Frontal cortex (tissue), 4 donors: ENCODE measurements around the gene ZCWPW1. TPM values are rescaled to one million over a fixed set of nuclear protein-coding genes. Genes with fewer than 3 reads are reported as not detected.
"Not testable (repeated sequence)": the region's sequence is repeated elsewhere in the genome, so short reads cannot be mapped to it uniquely, and the experiment has no call there.

Experiments used
- DNase-seq, 2 donors: peaks; one replicate each; pipeline ENCODE4 v3.0.0; 2012; ENCODE audit warnings: low spot score in 2 of 2
- FAIRE-seq: peaks from 2 replicates; lab custom pipeline; 2012; peaks lifted over from hg19 to GRCh38; lab: Jason Lieb, UNC
- total RNA-seq: library from RNA; depleted of rRNA; stranded (reverse); fragments of >200 nt; gene quantifications from one replicate; pipeline ENCODE4 v1.2.3, GENCODE V29; 2014
- donor health status: control.
- donor health status: control.
- donor health status: control.

The ZCWPW1 gene
- total RNA-seq, 1 donor from 2014 or later = 2.0 TPM

DNA sequence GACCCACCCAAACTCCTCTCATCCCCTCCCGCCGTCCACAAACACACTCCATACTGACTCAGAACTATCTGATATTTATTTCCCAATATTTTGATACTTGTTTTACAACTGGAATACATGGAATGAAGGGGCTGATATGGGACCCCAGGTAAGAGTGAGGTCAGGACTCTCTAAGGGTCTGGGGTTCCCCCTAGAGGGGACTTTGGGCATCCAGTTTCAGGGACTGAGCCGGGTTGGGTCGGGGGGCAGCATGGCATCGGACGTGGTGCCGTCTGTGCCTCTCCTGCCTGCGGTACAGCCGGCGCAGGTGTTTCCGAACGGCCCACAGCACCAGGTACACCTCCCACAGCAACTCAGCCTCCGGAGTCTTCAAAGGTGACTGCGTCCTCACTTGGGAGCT, 28.1 kb upstream of the ZCWPW1 start:
- no peak for DNase-seq
- FAIRE-seq = no peak

- FAIRE-seq = no peak
- DNase-seq = no peak
Measured at GRCh38 chr7:100455206-100455605, 26.7 kb upstream of the ZCWPW1 start.

- FAIRE-seq, DNase-seq: not testable (repeated sequence)
Measured at GRCh38 chr7:100453854-100454253, 25.4 kb upstream of the ZCWPW1 start.

- no peak for FAIRE-seq
Measured at GRCh38 chr7:100452513-100452912, 24.0 kb upstream of the ZCWPW1 start.

DNA sequence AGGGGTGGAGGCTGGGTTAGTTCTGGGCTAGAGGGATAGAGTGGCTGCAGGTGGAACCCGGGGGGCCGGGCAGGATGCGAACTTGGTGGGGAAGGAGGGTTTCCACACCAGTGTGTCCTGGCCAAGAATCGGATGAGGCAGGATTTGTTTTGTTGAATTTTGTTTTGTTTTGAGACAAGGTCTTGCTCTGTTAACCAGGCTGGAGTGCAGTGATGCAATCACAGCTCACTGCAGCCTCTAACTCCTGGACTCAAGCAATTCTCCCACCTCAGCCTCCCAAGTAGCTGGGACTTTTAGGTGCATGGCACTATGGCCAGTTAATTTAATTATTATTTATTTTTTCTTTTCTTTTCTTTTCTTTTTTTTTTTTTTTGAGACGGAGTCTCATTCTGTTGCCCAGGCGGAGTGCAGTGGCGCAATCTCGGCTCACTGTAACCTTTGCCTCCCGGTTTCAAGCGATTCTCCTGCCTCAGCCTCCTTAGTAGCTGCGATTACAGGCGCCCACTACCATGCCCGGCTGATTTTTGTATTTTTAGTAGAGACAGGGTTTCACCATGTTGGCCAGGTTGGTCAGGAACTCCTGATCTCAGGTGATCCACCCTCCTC, 20.8 kb upstream of the ZCWPW1 start:
- DNase-seq (no peak), FAIRE-seq (no peak)

More at GRCh38 chr7:100452513-100452912, 24.0 kb upstream of the ZCWPW1 start:
- no peak for DNase-seq

GRCh38 chr7:100447363-100447762, 18.9 kb upstream of the ZCWPW1 start:
- DNase-seq, FAIRE-seq: not testable (repeated sequence)

- no peak for DNase-seq
- no peak for FAIRE-seq
Measured at GRCh38 chr7:100446040-100446439, 17.5 kb upstream of the ZCWPW1 start.

- DNase-seq = no peak
- no peak for FAIRE-seq
Measured at GRCh38 chr7:100444311-100445278, 16.1 kb upstream of the ZCWPW1 start.

DNA sequence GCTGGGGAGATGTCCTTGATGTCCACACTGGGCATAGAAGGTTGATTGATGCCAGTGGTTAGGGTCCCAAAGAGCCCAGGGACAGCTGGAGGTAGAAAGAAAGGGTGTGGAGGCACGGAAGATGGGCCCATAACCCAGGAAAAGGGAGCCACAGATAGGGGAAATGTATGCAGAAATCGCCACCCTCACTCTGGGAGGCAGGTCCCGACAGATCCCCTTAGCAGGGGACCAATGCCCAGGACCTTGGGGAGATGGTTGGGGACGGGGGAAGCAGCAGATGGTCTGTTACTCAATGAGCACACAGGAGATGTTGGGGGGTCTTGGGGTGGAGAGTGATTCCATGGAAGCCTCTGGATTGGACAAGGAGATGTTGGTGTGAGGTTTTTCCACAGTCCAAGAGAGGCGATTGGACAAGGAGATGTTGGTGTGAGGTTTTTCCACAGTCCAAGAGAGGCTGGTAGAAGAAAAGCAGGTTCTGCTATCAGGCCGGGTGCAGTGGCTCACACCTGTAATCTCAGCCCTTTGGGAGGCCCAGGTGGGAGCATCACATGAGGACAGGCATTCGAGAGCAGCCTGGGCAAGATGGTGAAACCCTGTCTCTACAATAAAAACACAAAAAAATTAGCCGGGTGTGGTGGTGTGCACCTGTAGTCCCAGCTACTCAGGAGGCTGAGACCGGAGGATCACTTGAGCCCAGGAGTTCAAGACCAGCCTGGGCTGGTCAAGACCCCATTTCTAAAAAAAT, 14.8 kb upstream of the ZCWPW1 start:
- no peak for DNase-seq
- no peak for FAIRE-seq

DNA sequence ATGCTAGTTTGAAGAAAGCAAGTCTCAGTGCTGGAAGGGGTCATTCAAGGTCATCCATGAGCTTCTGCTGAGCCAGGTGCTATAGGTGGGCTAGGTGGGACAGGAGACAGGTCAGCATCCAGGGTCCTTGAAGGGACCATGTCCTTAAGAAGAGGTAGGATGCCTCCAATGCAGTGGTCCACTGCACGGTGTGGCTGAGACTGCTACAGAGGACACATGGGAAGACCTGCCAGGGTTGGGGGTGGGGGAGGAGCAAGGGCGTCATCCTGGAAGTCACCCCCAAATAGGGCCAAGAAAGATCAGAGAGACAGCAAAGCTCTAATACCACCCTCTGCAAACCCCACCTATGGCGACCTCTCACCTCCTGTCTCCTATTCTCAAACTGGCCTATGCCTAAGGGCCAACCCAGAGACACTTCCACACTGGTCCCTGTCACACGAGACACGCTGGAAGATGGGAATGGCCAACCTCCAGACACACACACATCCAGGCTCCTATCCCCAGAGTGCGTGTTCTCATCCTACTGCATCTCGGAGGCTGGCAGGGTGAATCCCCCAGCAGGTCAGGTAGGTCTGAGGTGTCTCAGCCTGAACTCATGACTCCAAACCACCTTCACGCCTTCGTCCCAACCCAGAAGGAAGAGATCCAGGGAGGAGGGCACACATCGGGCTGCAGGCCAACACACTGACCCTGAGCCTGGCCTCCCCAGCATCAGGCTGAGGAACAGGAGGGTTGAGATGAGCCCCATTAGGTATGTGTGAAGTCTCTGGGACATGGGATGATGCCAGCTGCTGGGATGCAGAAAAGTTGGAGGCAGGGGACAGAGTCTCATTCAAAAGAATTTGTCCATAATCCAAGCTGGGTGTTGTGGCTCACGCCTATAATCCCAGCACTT, 13.4 kb upstream of the ZCWPW1 start:
- no peak for FAIRE-seq
- no peak for DNase-seq

GRCh38 chr7:100439244-100439643, 10.7 kb upstream of the ZCWPW1 start:
- not testable (repeated sequence) for DNase-seq, FAIRE-seq

GRCh38 chr7:100438731-100439130, 10.2 kb upstream of the ZCWPW1 start:
- DNase-seq = not testable (repeated sequence)

DNA sequence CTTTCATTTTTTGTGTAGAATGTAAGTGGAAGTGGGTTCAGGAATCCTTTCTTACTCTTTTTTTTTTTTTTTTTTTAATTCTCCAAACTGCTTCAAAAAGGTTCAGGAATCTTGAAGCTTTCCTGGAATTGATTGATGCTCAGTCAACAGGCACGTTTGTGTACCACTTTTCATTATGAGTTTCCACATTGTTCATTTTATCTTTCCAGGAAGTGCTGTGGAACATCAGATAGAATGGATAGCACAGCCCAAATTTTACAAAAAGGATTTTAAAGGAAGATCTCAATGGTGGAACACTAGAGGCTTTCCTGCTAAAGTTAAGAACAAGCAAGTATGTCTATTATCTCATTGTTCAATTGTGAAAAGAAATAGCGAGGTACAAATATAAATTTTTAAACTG, 9.7 kb upstream of the ZCWPW1 start:
- no peak for DNase-seq
- FAIRE-seq = no peak

More at GRCh38 chr7:100438731-100439130, 10.2 kb upstream of the ZCWPW1 start:
- not testable (repeated sequence) for FAIRE-seq

GRCh38 chr7:100437150-100438100, 8.9 kb upstream of the ZCWPW1 start:
- no peak for DNase-seq
- no peak for FAIRE-seq

GRCh38 chr7:100435401-100436304, 7.2 kb upstream of the ZCWPW1 start:
- peak; percentile 53 to 62 for DNase-seq
- no peak for FAIRE-seq

DNA sequence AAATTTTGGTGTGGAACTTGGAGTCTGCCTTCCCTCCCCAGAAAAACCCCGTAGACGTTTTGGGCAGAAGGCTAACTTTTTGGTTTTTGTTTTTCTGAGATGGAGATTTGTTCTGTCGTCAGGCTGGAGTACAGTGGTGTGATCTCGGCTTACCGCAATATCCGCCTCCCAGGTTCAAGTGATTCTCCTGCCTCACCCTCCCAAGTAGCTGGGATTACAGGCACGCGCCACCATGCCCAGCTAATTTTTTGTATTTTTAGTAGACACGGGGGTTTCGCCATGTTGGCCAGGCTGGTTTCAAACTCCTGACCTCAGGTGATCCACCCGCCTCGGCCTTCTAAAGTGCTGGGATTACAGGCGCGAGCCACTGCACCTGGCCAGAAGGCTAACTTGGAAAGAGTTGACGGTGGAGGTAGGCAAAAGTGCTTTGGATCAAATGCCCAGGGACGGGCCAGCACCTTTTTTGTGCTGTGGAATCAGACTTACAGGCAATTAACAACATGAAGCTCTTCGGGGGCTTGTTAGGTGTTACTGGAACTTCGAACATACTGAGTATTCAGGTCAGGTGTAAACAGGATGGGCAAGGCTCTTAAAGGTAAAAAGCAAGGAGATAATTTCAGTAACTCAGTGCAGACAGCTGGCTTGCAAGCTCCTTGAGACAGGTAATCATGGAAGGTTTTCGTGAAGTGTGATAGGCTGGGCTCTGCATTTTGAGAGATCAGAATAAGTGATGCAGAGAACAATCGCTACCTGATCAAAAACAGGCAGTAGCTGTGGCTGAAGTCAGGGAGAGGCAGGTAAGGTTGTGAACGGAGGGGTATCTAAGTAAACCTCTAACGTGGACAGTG, 6.0 kb upstream of the ZCWPW1 start:
- DNase-seq (peak in 1 of 2 donors; percentile 12), FAIRE-seq (no peak)
